B cell (primary cell): ENCODE measurements around the gene RER1. TPM values are rescaled to one million over a fixed set of nuclear protein-coding genes. Genes with fewer than 3 reads are reported as not detected.

Source experiments
- ATAC-seq: fragments of 200-7000 bp; cut with Tn5 transposase; one replicate; pipeline ENCODE4 v1.10.0; 2021; ENCODE audit warnings: low read depth, mild to moderate bottlenecking, moderate number of reproducible peaks, moderate library complexity
- CTCF ChIA-PET: fragments of 350-600 bp; sonication (Branson Sonifier 250); formaldehyde crosslinking; loops from one replicate; lab custom pipeline; 2021; ENCODE audit warnings: antibody characterized with exemption, inconsistent platforms; lab: Charles Lee
- POLR2A ChIA-PET: fragments of 350-600 bp; sonication (Branson Sonifier 250); formaldehyde crosslinking; loops from one replicate; lab custom pipeline; 2021; ENCODE audit warnings: antibody characterized with exemption; lab: Charles Lee
- DNase-seq: peaks from one replicate; pipeline ENCODE4 v3.0.0; 2013
- H2AFZ ChIP-seq: 2 replicates; pipeline ENCODE4 v1.6.1; 2012; ENCODE audit warnings: mild to moderate bottlenecking, low read depth, low read length; ENCODE audit not compliant: insufficient read depth, poor library complexity, severe bottlenecking
- H3K27ac ChIP-seq, 2 donors: 1 replicate in 1 of 2; 2 replicates in 1 of 2; pipeline ENCODE4 v1.5.1; 2012 to 2013; ENCODE audit warnings: low read length in 2 of 2, mild to moderate bottlenecking in 2 of 2, moderate library complexity in 1 of 2
- H3K27me3 ChIP-seq, 4 experiments: fragments of 200-600 bp in 1 of 4; sonication (generic) in 1 of 4; replicated peaks in 1 of 4; 1 replicate in 2 of 4; 2 replicates in 2 of 4; pipeline versions ENCODE4 v1.6.1 to v1.7.0; 2013 to 2016; ENCODE audit warnings: low read length in 3 of 4, mild to moderate bottlenecking in 2 of 4, mixed read lengths in 1 of 4, moderate library complexity in 1 of 4; ENCODE audit not compliant: insufficient read depth in 4 of 4, control insufficient read depth in 3 of 4; ENCODE audit errors: control extremely low read depth in 1 of 4
- H3K36me3 ChIP-seq, 2 experiments: replicated peaks in 1 of 2; 1 replicate in 1 of 2; 2 replicates in 1 of 2; pipeline versions ENCODE4 v1.6.1 to v1.7.1; 2013; ENCODE audit warnings: low read length in 1 of 2; ENCODE audit not compliant: insufficient read depth in 2 of 2, control insufficient read depth in 1 of 2; ENCODE audit errors: control extremely low read depth in 1 of 2, extremely low read depth in 1 of 2
- H3K4me1 ChIP-seq, 2 donors: fragments of 200-600 bp in 1 of 2; sonication (generic) in 1 of 2; 1 replicate in 1 of 2; 2 replicates in 1 of 2; pipeline versions ENCODE4 v1.5.1 to v1.6.1; 2013 to 2017; ENCODE audit warnings: low read length in 2 of 2; ENCODE audit not compliant: control insufficient read depth in 2 of 2, insufficient read depth in 2 of 2
- H3K4me2 ChIP-seq: replicated peaks from 2 replicates; pipeline ENCODE3; 2012; ENCODE audit warnings: mild to moderate bottlenecking, low read depth, low read length; ENCODE audit not compliant: poor library complexity, severe bottlenecking
- H3K4me3 ChIP-seq, 5 experiments: fragments of 200-600 bp in 1 of 5; sonication (generic) in 1 of 5; 1 replicate in 3 of 5; 2 replicates in 2 of 5; pipeline versions ENCODE4 v1.5.1 to v1.7.0; 2011 to 2016; ENCODE audit warnings: low read length in 4 of 5, mild to moderate bottlenecking in 4 of 5, low read depth in 2 of 5, control low read depth in 1 of 5, moderate library complexity in 1 of 5; ENCODE audit not compliant: insufficient read depth in 1 of 5; ENCODE audit errors: control extremely low read depth in 1 of 5, extremely low read depth in 1 of 5
- H3K79me2 ChIP-seq: fragments of 200-600 bp; sonication (generic); one replicate; pipeline ENCODE4 v1.6.0; 2016; ENCODE audit warnings: low read length; ENCODE audit not compliant: control insufficient read depth, insufficient read depth
- H3K9ac ChIP-seq: fragments of 200-600 bp; sonication (generic); 2 replicates; pipeline ENCODE4 v1.6.1; 2017; ENCODE audit warnings: mild to moderate bottlenecking, low read length, moderate library complexity
- H3K9me3 ChIP-seq, 3 donors: one replicate each; pipeline versions ENCODE4 v1.6.1 to v1.7.1; 2013; ENCODE audit warnings: low read length in 2 of 3; ENCODE audit not compliant: control insufficient read depth in 2 of 3, insufficient read depth in 1 of 3; ENCODE audit errors: control extremely low read depth in 1 of 3
- H4K20me1 ChIP-seq: 2 replicates; pipeline ENCODE4 v1.6.0; 2012; ENCODE audit warnings: mild to moderate bottlenecking, low read length; ENCODE audit not compliant: insufficient read depth, control insufficient read depth, poor library complexity, severe bottlenecking
- H3K27ac Mint-ChIP-seq: one replicate; pipeline ENCODE4 v1.8.0; 2021; ENCODE audit warnings: mixed read lengths
- H3K27me3 Mint-ChIP-seq: one replicate; pipeline ENCODE4 v1.8.0; 2021; ENCODE audit warnings: mixed read lengths
- H3K4me1 Mint-ChIP-seq: one replicate; pipeline ENCODE4 v1.8.0; 2021; ENCODE audit warnings: mixed read lengths
- H3K4me3 Mint-ChIP-seq: one replicate; pipeline ENCODE4 v1.8.0; 2021; ENCODE audit warnings: mixed read lengths
- H3K9me3 Mint-ChIP-seq: one replicate; pipeline ENCODE4 v1.8.0; 2022; ENCODE audit warnings: mixed read lengths; ENCODE audit not compliant: insufficient read depth
- CTCF ChIP-seq: fragments of 200-600 bp; IDR thresholded peaks from one replicate; pipeline ENCODE4 v1.8.0; 2022; ENCODE audit warnings: antibody characterized with exemption, mild to moderate bottlenecking
- EZH2 ChIP-seq: IDR thresholded peaks from 2 replicates; pipeline ENCODE4 v1.6.1; 2012; ENCODE audit warnings: borderline replicate concordance, low read depth, mild to moderate bottlenecking, moderate library complexity, low read length; ENCODE audit not compliant: insufficient read depth, poor library complexity, severe bottlenecking
- WGBS: methylation state at CpG from one replicate; pipeline ENCODE4 v1.1.5; 2013; ENCODE audit warnings: missing lambda C conversion rate; ENCODE audit not compliant: insufficient coverage; 5-methylcytosine and 5-hydroxymethylcytosine counted together
- intact Hi-C: fragments of 100-400 bp; cut with micrococcal nuclease; formaldehyde crosslinking; loops from one replicate; pipeline ENCODE4 v1.10.0; 2022
- polyA plus RNA-seq: library from polyadenylated mRNA; depleted of rRNA; stranded (reverse); fragments of >200 nt; gene quantifications from 2 replicates; pipeline ENCODE4 v1.2.3, GENCODE V29; 2012
- total RNA-seq, 2 donors: library from RNA; stranded (reverse); fragments of 120-200 nt in 1 of 2; gene quantifications; 1 replicate in 1 of 2; 2 replicates in 1 of 2; pipeline versions ENCODE4 v1.2.3 to v1.2.4, GENCODE V29; 2013 to 2022

Gene RER1
- total and polyA plus RNA-seq, 2 donors (not counting 1 experiment from before 2014, with no cell fraction given): 78.5 to 118 TPM

GRCh38 chr1:2386636-2387611 is 4.7 kb upstream of the RER1 start:
- ChIA-PET POLR2A (no interaction called here), CTCF (interaction anchor here (0.9 to 12.5 kb wide), 3 partner anchors 72 to 342 kb away, joined by 3 to 295 read pairs (median 3); partner anchors contain the start of gene FAAP20)
- Histone ChIP-seq H3K4me2 (peak overlapping the region; percentile 43), H3K27me3 (no peaks in the 10 kb centered on the region), H3K36me3 (no peaks in the 10 kb centered on the region), H3K4me1 (peaks cover 11 to 31% of the 10 kb centered on the region in 2 donors), H3K9me3 (no peaks in the 10 kb centered on the region), H3K79me2 (peaks cover 14% of the 10 kb centered on the region), H4K20me1 (no peaks in the 10 kb centered on the region), H3K4me3 (peak overlapping the region in 1 of 5 experiments; percentile 14), H2AFZ (no peak overlapping the region), H3K27ac (peak overlapping the region; percentile 54 to 74), H3K9ac (no peak overlapping the region)
- Mint-ChIP-seq H3K27ac (peak overlapping the region; percentile 92), H3K9me3 (no peaks in the 10 kb centered on the region), H3K4me3 (no peak overlapping the region), H3K27me3 (no peaks in the 10 kb centered on the region), H3K4me1 (peaks cover 19% of the 10 kb centered on the region)
- DNase-seq: no peak
- no peak for ATAC-seq
- intact Hi-C loops: no loop called here
- 95% methylated on average over 25 of the region's 30 CpGs for WGBS
- TF ChIP-seq CTCF (no peak), EZH2 (no peak)
